ENCODE results near the gene FBXO10.

Gene FBXO10

GRCh38 chr9:37555786-37556185 is 20.4 kb downstream of the FBXO10 start:
- TF ChIP-seq CTCF (IDR thresholded peaks at IDR 0.05; ENCODE audit: low read depth, low read length): no peak
- no peak overlapping the region for H3K4me3 ChIP-seq (replicated peaks in 1 of 2; ENCODE audit: low read depth in 2 of 2, low read length in 2 of 2)
- DNase-seq (ENCODE audit: low read depth in 2 of 2): peak; percentile 5 to 52

GRCh38 chr9:37554318-37554717 is 21.9 kb downstream of the FBXO10 start:
- DNase-seq (ENCODE audit: low read depth in 2 of 2): no peak
- H3K4me3 ChIP-seq (replicated peaks in 1 of 2; ENCODE audit: low read depth in 2 of 2, low read length in 2 of 2): no peak overlapping the region
- no peak for TF ChIP-seq CTCF (IDR thresholded peaks at IDR 0.05; ENCODE audit: low read depth, low read length)

- no peak for TF ChIP-seq CTCF (IDR thresholded peaks at IDR 0.05; ENCODE audit: low read depth, low read length)
- H3K4me3 ChIP-seq (replicated peaks in 1 of 2; ENCODE audit: low read depth in 2 of 2, low read length in 2 of 2): no peak overlapping the region
- DNase-seq (ENCODE audit: low read depth in 2 of 2): no peak
Measured at GRCh38 chr9:37551888-37552287, 24.3 kb downstream of the FBXO10 start.

- H3K4me3 ChIP-seq (replicated peaks in 1 of 2; ENCODE audit: low read depth in 2 of 2, low read length in 2 of 2): no peak overlapping the region
- DNase-seq (ENCODE audit: low read depth in 2 of 2): no peak
- TF ChIP-seq CTCF (IDR thresholded peaks at IDR 0.05; ENCODE audit: low read depth, low read length): no peak
Measured at GRCh38 chr9:37551468-37551867, 24.7 kb downstream of the FBXO10 start.

- no peak for TF ChIP-seq CTCF (IDR thresholded peaks at IDR 0.05; ENCODE audit: low read depth, low read length)
- peak in 1 of 2 donors; percentile 13 for DNase-seq (ENCODE audit: low read depth in 2 of 2)
- H3K4me3 ChIP-seq (replicated peaks in 1 of 2; ENCODE audit: low read depth in 2 of 2, low read length in 2 of 2): no peak overlapping the region
Measured at GRCh38 chr9:37550781-37551180, 25.4 kb downstream of the FBXO10 start.

GRCh38 chr9:37549527-37549926 is 26.7 kb downstream of the FBXO10 start:
- TF ChIP-seq CTCF (IDR thresholded peaks at IDR 0.05; ENCODE audit: low read depth, low read length): no peak

GRCh38 chr9:37547328-37547878 is 28.8 kb downstream of the FBXO10 start:
- H3K4me3 ChIP-seq (replicated peaks in 1 of 2; ENCODE audit: low read depth in 2 of 2, low read length in 2 of 2): no peak overlapping the region
- DNase-seq (ENCODE audit: low read depth in 2 of 2): no peak
- no peak for TF ChIP-seq CTCF (IDR thresholded peaks at IDR 0.05; ENCODE audit: low read depth, low read length)

More at GRCh38 chr9:37549527-37549926, 26.7 kb downstream of the FBXO10 start:
- no peak for DNase-seq (ENCODE audit: low read depth in 2 of 2)
- H3K4me3 ChIP-seq (replicated peaks in 1 of 2; ENCODE audit: low read depth in 2 of 2, low read length in 2 of 2): no peak overlapping the region

Data from cardiac fibroblast (primary cell).